DND-41 (cell line): ENCODE data around the gene TIGD6.
A peak's percentile ranks its signal among the peaks of the same experiment; 100 is the strongest.

Experiments
- ATAC-seq: fragments of 200-7000 bp; cut with Tn5 transposase; 3 replicates; pipeline ENCODE4 v1.9.1; 2021; ENCODE audit warnings: low read depth; ENCODE audit not compliant: insufficient read depth
- DNase-seq: peaks from one replicate; pipeline ENCODE4 v3.0.0-alpha.2; 2020
- H2AFZ ChIP-seq: 2 replicates; pipeline ENCODE4 v1.6.0; 2012; ENCODE audit warnings: low read depth, low read length
- H3K27ac ChIP-seq: 2 replicates; pipeline ENCODE4 v1.5.1; 2012; ENCODE audit warnings: low read length, inconsistent platforms
- H3K27me3 ChIP-seq: fragments of 200-600 bp; sonication (generic); 2 replicates; pipeline ENCODE4 v1.6.0; 2012; ENCODE audit warnings: low read length, mild to moderate bottlenecking, inconsistent platforms; ENCODE audit not compliant: insufficient read depth, poor library complexity
- H3K36me3 ChIP-seq: 2 replicates; pipeline ENCODE4 v1.5.1; 2012; ENCODE audit warnings: low read length, inconsistent platforms; ENCODE audit not compliant: insufficient read depth
- H3K4me1 ChIP-seq: 2 replicates; pipeline ENCODE4 v1.5.1; 2012; ENCODE audit warnings: mild to moderate bottlenecking, low read length; ENCODE audit not compliant: insufficient read depth
- H3K4me2 ChIP-seq: 2 replicates; pipeline ENCODE4 v1.6.0; 2012; ENCODE audit warnings: mild to moderate bottlenecking, moderate library complexity, low read length, inconsistent platforms; ENCODE audit not compliant: insufficient read depth
- H3K4me3 ChIP-seq, 2 experiments: fragments of 200-600 bp in 1 of 2; shearing (Covaris generic) in 1 of 2; 2 replicates each; pipeline ENCODE4 v1.5.1; 2012 to 2016; ENCODE audit warnings: inconsistent platforms in 2 of 2, low read length in 2 of 2, mild to moderate bottlenecking in 2 of 2, low read depth in 1 of 2, moderate library complexity in 1 of 2
- H3K79me2 ChIP-seq: 2 replicates; pipeline ENCODE4 v1.6.0; 2012; ENCODE audit warnings: low read length, inconsistent platforms; ENCODE audit not compliant: insufficient read depth
- H3K9ac ChIP-seq: 2 replicates; pipeline ENCODE4 v1.6.0; 2012; ENCODE audit warnings: low read depth, mild to moderate bottlenecking, inconsistent platforms, low read length, moderate library complexity
- H3K9me3 ChIP-seq: 2 replicates; pipeline ENCODE4 v1.5.1; 2012; ENCODE audit warnings: low read length, moderate library complexity, mild to moderate bottlenecking, inconsistent platforms; ENCODE audit not compliant: insufficient read depth, severe bottlenecking
- H4K20me1 ChIP-seq: 2 replicates; pipeline ENCODE4 v1.6.0; 2012; ENCODE audit warnings: low read length; ENCODE audit not compliant: insufficient read depth
- CTCF ChIP-seq: IDR thresholded peaks from 2 replicates; pipeline ENCODE4 v1.5.1; 2012; ENCODE audit warnings: borderline replicate concordance, low read length, moderate library complexity, mild to moderate bottlenecking; ENCODE audit not compliant: poor library complexity, severe bottlenecking; ENCODE audit errors: extremely low read depth
- EZH2 ChIP-seq: IDR thresholded peaks from 3 replicates; pipeline ENCODE4 v1.6.1; 2012; ENCODE audit warnings: borderline replicate concordance, low read depth, mild to moderate bottlenecking, moderate library complexity, low read length, inconsistent platforms; ENCODE audit not compliant: severe bottlenecking

The TIGD6 gene

GRCh38 chr5:149951138-149951749 is 49.2 kb downstream of the TIGD6 start:
- H3K9ac ChIP-seq, result no peak overlapping the region
- H3K27ac ChIP-seq, result no peak overlapping the region
- no peak overlapping the region for H3K4me3 ChIP-seq
- 0 out of 2 replicates have a peak overlapping the region, but pooled peaks have one; percentile 26 for H2AFZ ChIP-seq
- no peaks in the 10 kb centered on the region for H3K9me3 ChIP-seq
- no peaks in the 10 kb centered on the region for H3K36me3 ChIP-seq
- DNase-seq (no peak), ATAC-seq (no peak)
- no peaks in the 10 kb centered on the region for H4K20me1 ChIP-seq
- no peaks in the 10 kb centered on the region for H3K79me2 ChIP-seq
- no peak overlapping the region for H3K4me2 ChIP-seq
- peaks cover 6% of the 10 kb centered on the region for H3K27me3 ChIP-seq
- H3K4me1 ChIP-seq, result no peaks in the 10 kb centered on the region
- TF ChIP-seq CTCF, result no peak

- no peaks in the 10 kb centered on the region for H3K79me2 ChIP-seq
- no peak for ATAC-seq
- TF ChIP-seq EZH2, result no peak
- TF ChIP-seq CTCF, result no peak
Observed at GRCh38 chr5:149948993-149949392, 51.5 kb downstream of the TIGD6 start.

GRCh38 chr5:149946118-149946517 is 54.3 kb downstream of the TIGD6 start:
- Histone ChIP-seq H3K4me3 (no peak overlapping the region), H2AFZ (no peak overlapping the region), H3K79me2 (no peaks in the 10 kb centered on the region), H3K36me3 (no peaks in the 10 kb centered on the region), H3K27ac (no peak overlapping the region), H3K4me2 (no peak overlapping the region), H3K9ac (no peak overlapping the region), H3K9me3 (no peaks in the 10 kb centered on the region), H3K27me3 (peaks cover 11% of the 10 kb centered on the region), H4K20me1 (no peaks in the 10 kb centered on the region), H3K4me1 (no peaks in the 10 kb centered on the region)
- ATAC-seq (no peak), DNase-seq (no peak)
- TF ChIP-seq CTCF (no peak), EZH2 (no peak)

More at GRCh38 chr5:149948993-149949392, 51.5 kb downstream of the TIGD6 start:
- no peak for DNase-seq
- Histone ChIP-seq H3K9ac (no peak overlapping the region), H3K4me2 (no peak overlapping the region), H3K27me3 (peaks cover 12% of the 10 kb centered on the region), H3K4me1 (no peaks in the 10 kb centered on the region), H4K20me1 (no peaks in the 10 kb centered on the region), H3K27ac (no peak overlapping the region), H3K4me3 (no peak overlapping the region), H3K9me3 (no peaks in the 10 kb centered on the region), H3K36me3 (no peaks in the 10 kb centered on the region), H2AFZ (no peak overlapping the region)
